Measurements from ENCODE around the gene MIER2.

The MIER2 gene

DNA sequence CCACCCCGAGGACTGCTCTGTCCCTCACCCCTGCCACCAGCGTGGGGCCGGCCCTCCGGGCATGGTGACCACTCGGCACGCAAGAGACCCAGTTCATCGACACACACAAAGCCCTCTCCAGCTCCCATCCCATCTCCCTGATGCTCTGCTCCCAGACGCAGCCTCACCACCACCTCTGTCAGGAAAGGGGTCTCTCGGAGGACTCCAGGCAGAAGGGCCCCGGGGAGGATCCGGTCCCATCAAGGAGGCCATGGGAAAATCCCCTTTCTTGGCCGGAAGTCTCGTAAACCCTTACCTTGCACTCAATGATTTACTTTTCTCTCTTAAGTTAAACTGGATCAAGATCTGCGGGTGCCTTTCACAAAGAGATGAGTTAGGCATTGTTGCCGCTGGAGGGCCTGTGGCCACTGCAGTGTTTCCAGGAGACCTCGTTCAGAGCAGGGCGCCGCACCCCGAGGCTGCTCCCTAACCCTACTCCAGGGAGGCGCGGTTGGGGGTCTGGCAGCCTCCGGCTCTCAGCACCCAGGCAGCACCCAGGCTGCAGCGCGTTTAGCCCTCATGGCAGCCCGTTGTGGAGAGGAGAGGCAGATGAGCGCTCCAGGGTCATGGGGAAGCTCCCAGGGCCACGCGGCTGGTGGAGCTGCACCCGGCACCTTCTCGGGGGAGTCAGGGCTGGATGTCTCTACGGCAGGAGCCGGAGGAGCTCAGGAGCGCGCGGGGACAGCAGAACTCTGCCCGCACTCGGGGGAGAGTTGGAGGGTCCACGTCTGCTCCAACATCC is 33.4 kb upstream of the MIER2 start:
- no peak for DNase-seq (ENCODE audit: low read depth in 2 of 2)

DNA sequence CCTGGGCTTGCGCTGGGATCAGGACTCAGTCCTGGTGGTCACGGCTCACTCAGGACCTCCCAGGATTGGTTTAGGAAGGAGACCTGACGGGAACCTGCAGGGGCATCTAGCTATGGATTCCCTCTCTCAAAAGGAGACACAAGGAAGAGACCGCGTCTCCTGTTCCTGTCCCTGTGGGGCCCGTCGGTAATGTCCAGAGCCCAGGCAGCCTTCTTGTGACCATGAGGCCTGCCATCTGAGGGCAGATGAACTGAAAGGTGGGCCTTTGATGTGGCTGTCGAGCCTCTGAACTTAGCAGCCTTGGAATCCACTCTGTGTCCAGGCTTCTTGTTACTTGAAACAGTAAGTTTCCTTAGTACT is 31.5 kb upstream of the MIER2 start:
- DNase-seq (ENCODE audit: low read depth in 2 of 2), result no peak

DNA sequence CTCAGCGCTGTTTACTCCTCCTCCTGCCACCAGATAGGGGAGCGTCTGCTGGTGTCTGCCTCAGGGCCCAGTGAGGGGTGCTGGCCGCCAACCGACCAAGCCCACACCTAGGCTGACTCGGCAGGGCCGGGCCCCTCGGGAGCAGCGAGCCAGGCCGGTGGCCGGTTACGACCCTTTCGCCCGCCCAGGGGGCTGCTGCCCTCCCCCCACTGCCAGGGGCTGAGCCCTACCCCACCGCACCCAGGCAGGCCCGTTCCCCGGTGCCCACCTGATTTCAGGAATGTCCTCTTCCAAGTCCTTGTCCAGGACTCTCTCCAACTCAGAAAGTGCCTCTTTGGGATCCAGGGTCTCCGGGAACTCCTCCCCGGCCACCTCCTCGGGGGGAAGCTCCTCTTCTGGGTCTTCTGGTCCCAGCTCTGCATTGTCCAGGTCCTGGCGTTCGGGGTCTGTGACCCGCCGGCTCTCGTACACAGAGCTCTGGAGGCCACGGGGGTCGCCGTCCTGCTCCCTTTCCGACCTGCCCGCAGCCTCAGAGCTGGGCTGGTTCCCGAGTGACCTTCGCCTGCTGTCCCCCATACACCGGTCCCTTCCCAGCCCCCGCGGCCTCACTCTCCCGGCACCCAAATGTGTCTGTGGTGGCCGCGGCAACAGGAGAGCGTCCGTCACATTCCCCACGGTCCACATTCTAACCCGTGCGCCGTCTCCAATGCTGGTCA is 31.0 kb upstream of the MIER2 start:
- no peak for DNase-seq (ENCODE audit: low read depth in 2 of 2)

DNA sequence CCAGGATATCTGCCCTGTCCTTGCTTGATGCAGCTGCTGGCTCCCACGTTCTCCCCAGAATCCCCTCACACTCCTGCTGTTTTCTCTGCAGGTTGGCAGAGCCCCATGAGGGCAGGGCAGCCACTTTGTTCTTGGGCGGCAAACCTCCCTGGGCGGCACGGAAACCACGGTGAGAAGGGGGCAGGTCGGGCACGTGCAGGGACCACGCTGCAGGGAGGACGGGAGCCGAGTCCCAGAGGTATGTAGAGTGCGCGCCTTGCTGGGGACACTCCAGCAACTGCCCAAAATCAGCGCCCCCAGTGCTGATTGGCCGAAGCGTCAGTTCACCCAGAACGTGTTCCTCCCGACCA is 30.3 kb upstream of the MIER2 start:
- DNase-seq (ENCODE audit: low read depth in 2 of 2), result no peak

DNA sequence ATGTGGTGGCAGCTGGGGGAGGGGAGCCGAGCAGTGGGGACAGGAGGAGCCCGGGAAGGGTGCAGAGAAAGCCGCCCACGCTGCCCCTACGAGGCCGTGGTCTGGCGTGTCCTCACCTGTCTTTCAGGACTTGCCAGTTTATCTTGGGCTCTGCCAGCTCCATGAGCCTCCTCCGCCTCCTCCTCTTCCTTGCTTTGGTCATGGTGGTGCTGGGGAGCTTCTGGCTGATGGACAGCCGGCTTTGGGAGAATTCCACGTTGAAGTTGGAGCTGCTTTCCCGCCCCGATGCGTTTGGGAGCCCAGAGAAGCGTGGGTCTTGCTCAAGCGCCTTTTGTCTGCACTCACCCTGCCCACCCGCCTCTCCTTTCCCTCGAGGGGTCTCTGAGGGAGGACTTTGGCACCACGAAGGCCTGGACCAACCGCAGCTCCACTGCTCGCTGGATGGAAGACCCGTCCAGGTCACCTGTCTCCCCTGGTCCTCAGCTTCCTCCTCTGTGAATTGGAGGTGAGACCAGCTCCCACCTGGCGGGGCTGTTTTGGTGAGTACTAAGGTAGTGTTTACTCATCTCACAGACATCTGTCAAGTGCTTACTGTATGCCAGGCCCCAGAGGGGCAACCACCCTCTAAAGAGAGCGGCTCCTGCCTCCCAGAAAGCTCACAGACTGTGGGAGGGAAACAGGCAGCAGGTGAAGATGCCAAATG is 29.7 kb upstream of the MIER2 start:
- no peak for DNase-seq (ENCODE audit: low read depth in 2 of 2)

DNA sequence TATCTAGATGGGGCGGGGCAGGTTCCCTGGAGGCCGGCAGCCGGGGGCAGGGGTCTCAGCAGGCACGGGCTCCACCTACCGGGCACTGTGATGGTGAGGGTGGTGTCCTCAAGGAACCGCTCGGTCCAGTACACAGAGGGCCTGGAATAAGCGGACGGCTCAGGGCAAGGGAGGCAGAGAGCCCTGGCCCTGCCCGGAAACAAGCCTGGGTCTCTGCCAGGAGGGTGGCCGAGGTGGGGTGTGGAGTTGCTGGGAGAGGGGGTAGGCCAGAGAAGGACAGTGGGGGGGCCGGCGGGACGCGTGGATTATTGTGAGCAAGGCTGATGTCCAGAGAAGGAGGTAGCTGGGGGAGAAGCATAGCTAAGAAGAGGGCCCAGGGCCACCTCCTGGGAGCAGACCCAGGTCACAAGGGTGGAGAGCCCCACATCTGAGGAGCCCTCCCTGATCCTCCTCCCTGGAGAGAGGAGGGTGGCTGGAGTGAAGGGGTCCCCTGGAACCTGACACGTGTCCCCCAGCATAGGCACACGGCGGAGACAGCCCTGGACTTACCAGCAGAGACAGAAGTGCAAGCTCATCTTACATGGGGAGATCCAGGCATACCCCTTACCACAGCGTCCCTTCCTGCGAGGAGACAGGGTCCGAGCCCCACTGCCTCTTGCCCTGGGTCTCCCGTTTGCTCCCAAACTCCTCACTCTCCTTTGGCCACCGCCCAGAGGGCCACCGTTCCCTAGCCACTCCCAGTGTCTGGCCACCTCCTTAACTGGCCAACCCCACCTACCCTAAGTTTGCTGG is 29.0 kb upstream of the MIER2 start:
- DNase-seq (ENCODE audit: low read depth in 2 of 2), result no peak

DNA sequence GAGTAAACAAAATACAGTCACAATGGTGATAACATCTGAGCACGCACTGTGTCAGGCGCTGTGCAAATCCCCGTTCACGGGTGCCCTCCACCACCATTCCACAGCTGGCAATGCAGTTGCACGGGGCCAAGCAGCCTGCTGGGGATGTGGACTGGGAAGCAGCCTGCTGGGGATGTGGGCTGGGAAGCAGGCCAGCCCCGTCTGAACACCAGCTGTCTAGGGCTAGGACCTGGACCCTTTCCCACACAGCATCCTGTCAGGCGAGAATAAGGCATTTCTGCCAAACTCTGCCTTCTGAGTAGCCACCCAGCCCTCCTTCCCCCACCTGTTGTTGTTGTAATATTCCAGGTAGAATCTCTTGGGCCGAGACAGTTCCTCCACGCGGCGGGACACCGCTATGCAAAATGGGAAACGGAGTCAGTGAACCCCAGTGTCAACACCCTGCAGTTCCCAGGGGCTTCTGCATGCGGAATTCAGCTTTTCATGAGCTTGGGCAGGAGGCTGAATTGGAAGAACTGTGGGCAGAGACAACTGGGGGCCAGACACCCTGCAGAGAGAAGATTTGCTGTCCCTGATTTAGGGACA is 27.8 kb upstream of the MIER2 start:
- no peak for DNase-seq (ENCODE audit: low read depth in 2 of 2)

DNA sequence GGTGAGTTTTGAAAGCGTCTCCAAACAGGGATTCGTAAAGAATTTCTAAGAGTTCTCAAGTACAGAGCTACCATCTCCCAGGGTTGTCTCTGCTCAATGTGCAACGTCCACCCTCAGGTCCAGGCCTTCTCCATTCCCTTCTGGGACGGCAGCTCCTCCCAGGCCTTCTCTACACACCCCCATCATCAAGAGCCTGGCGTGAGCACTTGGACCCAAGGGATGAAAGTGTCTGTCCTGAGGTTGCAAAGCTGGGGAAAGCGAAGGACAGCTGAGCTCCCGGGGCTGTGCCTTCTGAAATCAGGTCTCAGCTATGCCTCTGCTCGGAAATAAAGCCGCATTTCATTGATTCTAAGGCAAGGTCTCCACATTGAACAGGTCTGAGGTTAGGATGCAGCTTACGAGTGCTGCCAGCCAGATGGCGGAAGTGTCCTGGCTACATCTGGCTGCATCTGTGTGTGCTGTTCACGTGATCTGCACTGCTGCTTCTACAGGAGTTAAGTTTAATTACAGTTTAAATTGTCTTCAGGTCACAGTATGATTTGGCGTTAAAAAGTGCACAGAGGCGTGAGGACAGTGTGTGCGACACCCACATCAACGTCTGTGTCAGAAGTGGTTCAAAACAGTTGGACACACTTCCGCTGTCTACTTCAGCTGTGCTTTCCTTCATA is 27.0 kb upstream of the MIER2 start:
- DNase-seq (ENCODE audit: low read depth in 2 of 2), result no peak

DNA sequence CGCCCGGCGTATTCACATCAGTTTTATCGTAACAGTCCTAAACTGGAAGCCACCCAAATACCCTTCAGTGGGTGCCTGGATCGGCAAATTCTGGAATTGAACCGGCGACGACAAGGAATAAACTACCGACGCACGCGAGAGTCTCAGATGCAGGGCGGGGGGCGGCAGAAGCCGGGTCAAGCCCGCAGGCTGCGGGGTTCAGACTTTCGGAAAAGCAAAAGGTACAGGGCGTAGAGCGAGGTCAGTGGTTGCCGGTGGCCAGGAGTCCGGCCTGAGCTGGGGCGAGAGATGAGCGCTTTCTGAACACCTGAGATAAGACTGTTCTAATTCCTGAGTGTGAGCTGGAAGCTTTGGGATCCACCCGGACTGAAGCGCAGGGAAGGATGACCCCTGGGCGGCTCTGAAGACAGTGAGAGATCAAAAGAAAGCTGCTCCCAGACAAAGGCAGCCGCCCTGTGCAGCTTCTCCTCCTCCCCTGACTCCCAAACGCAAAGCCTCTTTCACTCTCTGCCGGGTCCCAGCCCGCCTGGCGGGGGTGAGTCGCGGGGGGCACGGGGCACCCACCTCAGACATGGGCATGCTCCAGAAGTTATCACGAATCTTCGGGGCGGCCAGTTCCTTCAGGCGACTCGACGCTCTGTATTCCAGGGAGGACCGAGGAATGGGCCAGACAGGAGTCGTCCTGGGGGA is 26.2 kb upstream of the MIER2 start:
- DNase-seq (ENCODE audit: low read depth in 2 of 2), result no peak

DNA sequence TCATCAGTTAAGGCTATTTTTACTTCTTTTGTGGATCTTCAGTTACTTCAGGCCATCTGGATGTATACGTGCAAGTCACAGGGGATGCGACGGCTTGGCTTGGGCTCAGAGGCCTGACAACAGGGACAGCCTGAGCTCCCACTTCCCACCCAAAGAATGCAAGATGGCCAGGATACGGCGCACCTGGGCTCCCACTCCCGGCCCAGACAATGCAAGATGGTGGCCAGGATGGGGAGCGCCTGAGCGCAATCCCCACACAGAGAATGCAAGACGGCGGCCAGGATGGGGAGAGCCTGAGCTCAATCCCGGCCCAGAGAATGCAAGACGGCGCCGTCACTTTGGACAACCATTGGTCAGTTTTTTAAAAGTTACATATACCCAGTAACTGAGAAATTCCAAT is 25.3 kb upstream of the MIER2 start:
- DNase-seq (ENCODE audit: low read depth in 2 of 2), result no peak

DNA sequence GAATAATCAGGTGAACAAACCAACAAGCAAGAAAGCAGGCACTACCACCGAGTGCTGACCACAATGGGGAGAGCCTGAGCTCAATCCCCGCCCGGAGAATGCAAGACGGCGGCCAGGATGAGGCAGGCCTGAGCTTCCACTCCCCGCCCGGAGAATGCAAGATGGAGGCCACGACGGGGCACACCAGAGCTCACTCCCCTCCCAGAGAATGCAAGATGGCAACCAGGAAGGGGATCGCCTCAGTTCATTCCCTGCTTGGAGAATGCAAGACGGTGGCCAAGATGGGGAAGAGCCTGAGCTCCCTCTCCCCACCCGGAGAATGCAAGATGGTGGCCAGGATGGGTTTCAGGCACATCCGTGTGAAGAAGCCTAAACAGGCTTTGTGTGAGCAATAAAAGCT is 24.7 kb upstream of the MIER2 start:
- no peak for DNase-seq (ENCODE audit: low read depth in 2 of 2)

DNA sequence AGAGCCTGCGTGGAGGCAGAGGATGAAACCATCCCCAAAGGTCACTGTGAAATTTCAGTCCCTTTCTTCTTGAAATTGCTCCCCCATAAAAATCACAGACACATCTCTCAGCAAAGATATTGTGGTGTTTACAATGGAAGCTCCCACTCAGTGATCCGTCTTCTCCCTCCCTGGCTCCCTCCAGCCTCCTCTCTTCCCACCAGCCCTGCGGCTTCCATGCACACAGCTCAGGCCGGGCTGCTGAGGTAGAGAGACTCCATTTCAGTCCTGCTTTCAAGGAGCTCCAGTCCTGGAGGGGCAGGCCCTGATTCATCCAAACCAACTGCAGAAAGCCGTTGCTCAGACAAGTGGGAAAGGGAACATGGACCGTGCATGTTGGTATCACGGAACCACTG is 24.0 kb upstream of the MIER2 start:
- no peak for DNase-seq (ENCODE audit: low read depth in 2 of 2)

DNA sequence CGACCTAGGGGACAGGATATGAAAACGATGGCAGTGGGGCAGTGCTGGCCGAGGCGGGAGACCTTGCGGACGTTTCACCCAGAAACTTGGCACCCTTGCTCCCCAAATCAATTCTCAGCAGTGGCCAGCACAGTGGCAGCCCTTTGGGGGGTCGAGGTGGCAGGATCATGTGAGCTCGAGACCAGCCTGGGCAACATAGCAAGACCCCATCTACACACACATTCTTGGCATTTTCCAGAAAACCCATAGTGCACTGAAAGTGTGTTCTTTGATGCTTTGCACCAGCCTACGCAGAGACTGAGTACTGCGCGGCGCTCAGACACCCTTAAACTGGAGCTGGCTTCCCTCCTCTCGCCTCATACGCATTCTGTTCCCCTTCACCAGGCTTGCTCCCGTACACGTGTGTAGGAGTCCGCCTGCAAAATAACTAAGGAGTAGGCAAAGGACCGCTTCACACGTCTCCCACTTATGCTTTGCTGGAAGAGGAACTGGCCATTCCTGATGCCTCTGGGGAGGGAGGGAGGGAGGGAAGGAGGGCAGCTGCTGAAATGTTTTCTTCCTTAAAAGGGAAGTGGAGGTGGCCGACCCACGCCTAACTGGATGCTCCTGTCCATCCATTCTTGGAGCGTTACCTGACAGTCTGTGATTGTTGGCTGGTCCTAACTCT is 23.5 kb upstream of the MIER2 start:
- DNase-seq (ENCODE audit: low read depth in 2 of 2), result no peak

DNA sequence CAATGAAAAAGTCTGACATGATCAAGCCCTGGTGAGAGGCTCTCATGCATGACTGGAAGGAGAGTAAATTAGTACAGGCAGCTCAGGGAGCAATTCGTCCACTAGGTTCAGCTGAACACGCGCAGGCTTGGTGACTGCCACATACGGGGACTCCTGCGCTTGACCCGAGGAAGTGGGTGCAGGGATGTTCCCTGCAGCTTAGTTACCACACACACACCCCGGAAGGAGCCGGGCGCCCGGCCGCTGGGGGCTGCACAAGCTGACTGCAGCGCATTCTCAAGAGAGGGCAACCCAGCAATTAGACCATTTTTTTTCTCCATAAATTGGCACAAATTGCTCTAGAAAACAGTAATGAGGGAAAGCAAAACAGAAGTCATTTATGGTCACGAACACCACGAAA is 23.0 kb upstream of the MIER2 start:
- no peak for DNase-seq (ENCODE audit: low read depth in 2 of 2)

DNA sequence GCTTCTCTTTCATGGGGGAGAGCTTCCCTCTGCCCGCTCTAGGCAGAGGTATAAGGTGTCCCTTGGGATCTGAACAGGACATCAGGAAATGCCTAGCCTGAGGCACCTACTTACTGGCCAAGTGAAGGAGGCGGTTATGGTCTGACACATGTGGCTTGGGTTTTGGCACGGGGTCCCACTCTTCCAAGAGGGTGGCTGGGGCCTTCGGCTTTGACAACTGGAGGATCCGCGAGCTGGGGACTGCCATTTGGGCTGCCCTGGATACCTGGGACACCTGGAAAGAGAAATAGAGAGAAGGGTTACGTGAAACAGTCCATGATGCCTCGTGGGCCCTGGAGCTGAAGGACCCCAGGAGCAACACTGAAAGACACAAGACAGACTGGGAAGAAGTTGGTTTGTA is 22.4 kb upstream of the MIER2 start:
- DNase-seq (ENCODE audit: low read depth in 2 of 2), result no peak

DNA sequence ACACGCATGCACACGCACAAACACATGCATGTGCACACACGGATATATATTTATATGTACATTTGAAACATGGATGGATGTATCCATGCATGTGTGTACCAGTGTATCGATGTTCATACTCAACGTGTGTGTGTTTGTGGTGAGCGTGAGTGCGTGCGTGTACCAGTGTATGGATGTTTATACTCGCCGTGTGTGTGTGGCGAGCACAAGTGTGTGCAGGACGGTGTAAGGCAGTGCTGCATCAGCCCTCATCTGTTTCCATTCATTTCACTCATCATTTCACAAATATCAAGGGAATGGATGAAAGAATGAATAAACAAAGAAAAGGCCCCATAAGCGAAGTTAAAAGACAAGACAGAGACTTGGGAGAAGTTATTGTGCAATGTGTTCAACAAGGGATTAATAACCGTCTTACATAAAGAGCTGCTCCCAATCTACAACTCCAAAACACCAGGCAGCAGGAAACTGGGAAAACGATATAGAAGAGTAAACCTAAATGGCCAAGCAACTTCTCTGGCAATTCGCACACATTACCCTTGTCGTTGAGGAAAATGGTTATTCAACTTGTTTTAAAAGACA is 21.7 kb upstream of the MIER2 start:
- no peak for DNase-seq (ENCODE audit: low read depth in 2 of 2)

DNA sequence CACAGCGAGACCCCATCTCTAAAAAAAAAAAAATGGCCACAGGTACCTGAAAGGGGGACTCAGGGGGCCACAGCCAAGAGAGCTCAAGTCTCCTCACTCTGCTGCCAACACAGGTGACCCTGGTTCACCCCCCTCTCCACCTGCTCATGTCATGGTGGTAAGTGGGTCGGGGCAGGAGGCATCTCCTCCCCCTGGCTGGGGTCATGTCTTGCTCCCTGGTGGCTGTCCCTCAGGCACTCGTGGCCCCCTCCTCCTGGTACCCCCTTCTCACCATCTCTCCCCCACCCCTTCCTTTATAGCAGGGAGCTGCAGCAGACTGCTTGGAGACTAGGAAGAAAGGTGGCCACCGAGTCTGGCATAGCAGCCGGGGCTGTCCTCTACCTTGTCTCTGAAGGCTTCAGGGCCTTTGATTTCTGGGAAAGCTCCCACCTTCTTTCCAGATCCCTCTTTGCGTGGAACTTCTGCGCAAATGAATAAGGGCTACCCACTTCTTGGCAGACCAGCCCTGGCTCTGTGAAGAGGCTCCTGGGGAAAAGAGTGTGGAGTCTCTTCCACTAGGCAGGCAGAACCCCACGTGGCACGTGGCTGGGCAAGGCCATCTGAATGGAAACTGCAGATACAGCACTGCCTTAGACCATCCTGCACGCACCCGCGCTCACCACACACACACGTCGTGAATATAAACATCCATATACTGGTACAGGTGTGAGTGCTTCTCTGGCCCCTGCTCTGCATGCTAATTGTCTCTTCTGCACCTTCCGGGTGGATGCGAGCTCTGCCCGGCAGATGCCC is 20.1 kb upstream of the MIER2 start:
- no peak for DNase-seq (ENCODE audit: low read depth in 2 of 2)

DNA sequence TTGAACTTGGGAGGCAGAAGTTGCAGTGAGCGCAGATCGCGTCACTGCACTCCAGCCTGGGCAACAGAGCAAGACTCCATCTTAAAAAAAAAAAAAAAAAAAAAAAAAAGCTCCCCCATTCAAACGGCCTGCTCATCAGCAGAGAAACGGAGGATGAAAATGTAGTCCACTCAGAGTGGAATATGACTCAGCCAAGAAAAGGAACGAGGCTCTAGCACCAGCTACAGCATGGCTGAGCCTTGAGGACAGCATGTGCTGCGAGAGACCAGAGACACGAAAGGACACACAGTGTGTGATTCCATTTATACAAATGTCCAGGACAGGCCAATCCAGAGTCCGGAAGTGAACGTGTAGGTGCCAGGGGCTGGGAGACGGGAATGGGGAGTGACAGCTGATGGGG is 18.1 kb upstream of the MIER2 start:
- DNase-seq (ENCODE audit: low read depth in 2 of 2), result no peak

DNA sequence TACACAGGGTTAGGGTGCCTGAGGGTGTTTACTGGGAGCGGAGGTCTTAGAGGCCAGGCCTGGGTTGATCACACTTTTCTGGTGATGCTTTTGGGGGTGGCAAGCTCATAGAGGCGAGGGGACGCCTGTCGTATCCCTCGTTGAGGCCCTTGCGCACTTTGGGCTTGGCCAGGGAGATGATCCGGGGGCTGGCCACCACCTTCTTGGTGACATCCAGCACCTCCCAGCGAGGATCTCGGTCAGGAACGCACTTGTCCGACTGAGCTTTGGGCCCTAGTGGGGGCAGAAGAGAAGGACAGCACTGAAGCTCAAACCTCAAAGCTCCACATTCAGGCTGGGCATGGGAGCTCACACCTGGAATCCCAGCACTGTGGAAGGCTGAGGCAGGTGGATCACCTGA is 17.6 kb upstream of the MIER2 start:
- no peak for DNase-seq (ENCODE audit: low read depth in 2 of 2)

All from activated CD8-positive, alpha-beta memory T cell treated with anti-CD3 and anti-CD28 coated beads for 4 hours (primary cell).